Measurements from ENCODE around the gene AMBRA1.

GRCh38 chr11:46391186-46391577 lies 202.6 kb downstream of the AMBRA1 start:
- TF ChIP-seq CTCF (IDR thresholded peaks at IDR 0.05), result no peak
- TF ChIP-seq POLR2A (IDR thresholded peaks at IDR 0.05), result no peak
